ENCODE results near the gene FHL2.

FHL2 gene

GRCh38 chr2:105371156-105371555 is 27.7 kb downstream of the FHL2 start:
- no peak for DNase-seq (ENCODE audit: low spot score)
- TF ChIP-seq, protein P1, sequence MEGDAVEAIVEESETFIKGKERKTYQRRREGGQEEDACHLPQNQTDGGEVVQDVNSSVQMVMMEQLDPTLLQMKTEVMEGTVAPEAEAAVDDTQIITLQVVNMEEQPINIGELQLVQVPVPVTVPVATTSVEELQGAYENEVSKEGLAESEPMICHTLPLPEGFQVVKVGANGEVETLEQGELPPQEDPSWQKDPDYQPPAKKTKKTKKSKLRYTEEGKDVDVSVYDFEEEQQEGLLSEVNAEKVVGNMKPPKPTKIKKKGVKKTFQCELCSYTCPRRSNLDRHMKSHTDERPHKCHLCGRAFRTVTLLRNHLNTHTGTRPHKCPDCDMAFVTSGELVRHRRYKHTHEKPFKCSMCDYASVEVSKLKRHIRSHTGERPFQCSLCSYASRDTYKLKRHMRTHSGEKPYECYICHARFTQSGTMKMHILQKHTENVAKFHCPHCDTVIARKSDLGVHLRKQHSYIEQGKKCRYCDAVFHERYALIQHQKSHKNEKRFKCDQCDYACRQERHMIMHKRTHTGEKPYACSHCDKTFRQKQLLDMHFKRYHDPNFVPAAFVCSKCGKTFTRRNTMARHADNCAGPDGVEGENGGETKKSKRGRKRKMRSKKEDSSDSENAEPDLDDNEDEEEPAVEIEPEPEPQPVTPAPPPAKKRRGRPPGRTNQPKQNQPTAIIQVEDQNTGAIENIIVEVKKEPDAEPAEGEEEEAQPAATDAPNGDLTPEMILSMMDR (IDR thresholded peaks at IDR 0.05; ENCODE audit: extremely low read depth, missing control alignments) = no peak

GRCh38 chr2:105369777-105370690 is 28.8 kb downstream of the FHL2 start:
- peak; percentile 73 for DNase-seq (ENCODE audit: low spot score)
- TF ChIP-seq, protein P1 (IDR thresholded peaks at IDR 0.05; ENCODE audit: extremely low read depth, missing control alignments) = peak; percentile 89

- TF ChIP-seq, protein P1 (IDR thresholded peaks at IDR 0.05; ENCODE audit: extremely low read depth, missing control alignments) = no peak
- DNase-seq (ENCODE audit: low spot score) = no peak
Measured at GRCh38 chr2:105368759-105369408, 30.0 kb downstream of the FHL2 start.

DNA sequence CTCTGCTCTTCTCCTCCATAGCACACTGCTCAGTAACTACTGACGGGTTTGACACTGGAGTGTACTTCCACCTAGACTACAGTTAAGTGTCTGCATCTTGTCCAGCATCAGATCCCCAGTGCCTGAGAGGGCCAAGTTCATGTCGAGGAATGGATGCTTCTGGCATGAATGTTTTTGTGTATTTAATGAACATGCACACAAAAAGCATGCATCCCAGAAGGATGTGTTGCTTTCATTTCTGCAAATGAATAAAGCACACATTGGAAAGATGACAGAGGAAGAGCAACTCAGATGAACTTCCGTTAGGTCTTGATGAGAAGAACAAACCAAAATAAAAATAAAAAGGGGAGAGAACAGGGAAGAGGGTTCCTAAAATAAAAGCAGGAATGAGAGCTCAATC is 33.6 kb downstream of the FHL2 start:
- TF ChIP-seq, protein P1 (IDR thresholded peaks at IDR 0.05; ENCODE audit: extremely low read depth, missing control alignments) = no peak
- no peak for DNase-seq (ENCODE audit: low spot score)

- no peak for DNase-seq (ENCODE audit: low spot score)
- TF ChIP-seq, protein P1 (IDR thresholded peaks at IDR 0.05; ENCODE audit: extremely low read depth, missing control alignments) = no peak
Measured at GRCh38 chr2:105364436-105365139, 34.3 kb downstream of the FHL2 start.

GRCh38 chr2:105362862-105363591 is 35.8 kb downstream of the FHL2 start:
- TF ChIP-seq, protein P1 (IDR thresholded peaks at IDR 0.05; ENCODE audit: extremely low read depth, missing control alignments) = no peak
- no peak for DNase-seq (ENCODE audit: low spot score)
